Bronchial epithelial cell (primary cell): Measurements from ENCODE around the gene ANKRD16. TPM values are rescaled to one million over a fixed set of nuclear protein-coding genes. Genes with fewer than 3 reads are reported as not detected.

Experiments
- DNase-seq: peaks from one replicate; pipeline ENCODE4 v3.0.0-alpha.2; 2010; ENCODE audit warnings: low read depth
- FAIRE-seq: peaks from 2 replicates; lab custom pipeline; 2011; peaks lifted over from hg19 to GRCh38; lab: Jason Lieb, UNC
- H3K27me3 ChIP-seq: 2 replicates; pipeline ENCODE4 v1.5.1; 2011; ENCODE audit warnings: low read length; ENCODE audit not compliant: control insufficient read depth, insufficient read depth
- H3K36me3 ChIP-seq: 2 replicates; pipeline ENCODE4 v1.5.1; 2011; ENCODE audit warnings: low read length; ENCODE audit not compliant: control insufficient read depth, insufficient read depth
- H3K4me3 ChIP-seq: 2 replicates; pipeline ENCODE4 v1.5.1; 2011; ENCODE audit warnings: mild to moderate bottlenecking, low read depth, low read length, control low read depth
- CTCF ChIP-seq: IDR thresholded peaks from 2 replicates; pipeline ENCODE4 v1.5.1; 2011; ENCODE audit warnings: mild to moderate bottlenecking, moderate library complexity, low read length, control low read depth, inconsistent platforms; ENCODE audit not compliant: insufficient read depth, severe bottlenecking
- total RNA-seq: library from RNA; depleted of rRNA; stranded (reverse); fragments of >200 nt; gene quantifications from 2 replicates; pipeline ENCODE4 v1.2.1, GENCODE V29; 2014

ANKRD16 gene
- total RNA-seq, 1 donor from 2014 or later: 5.3 TPM

GRCh38 chr10:5812283-5813090 is 77.2 kb downstream of the ANKRD16 start:
- TF ChIP-seq CTCF: no peak
- Histone ChIP-seq H3K27me3 (no peaks in the 10 kb centered on the region), H3K4me3 (peak overlapping the region; percentile 96), H3K36me3 (peaks cover 1% of the 10 kb centered on the region)
- DNase-seq (no peak), FAIRE-seq (no peak)

Other genes starting within 250 kb of the ANKRD16 start
- gene ASB13, start 223.3 kb downstream of the ANKRD16 start, total RNA-seq: 14.5 TPM in 2 replicates
- gene TASOR2, start 205.1 kb downstream of the ANKRD16 start, total RNA-seq: 52.1 and 54.8 TPM in 2 replicates
- 253 and 395 TPM in 2 replicates for gene GDI2, start 76.5 kb downstream of the ANKRD16 start, total RNA-seq
- 54.5 and 75.4 TPM in 2 replicates for gene FBH1, start 350 bp upstream of the ANKRD16 start, total RNA-seq
- gene IL15RA, start 87.7 kb upstream of the ANKRD16 start, total RNA-seq: 0.51 and 0.79 TPM in 2 replicates
- not detected in 2 replicates for gene IL2RA, start 172.5 kb upstream of the ANKRD16 start, total RNA-seq
- gene RBM17, start 199.1 kb upstream of the ANKRD16 start, total RNA-seq: 33.2 and 45.4 TPM in 2 replicates